ENCODE measurements around the gene KLHL8.

DNA sequence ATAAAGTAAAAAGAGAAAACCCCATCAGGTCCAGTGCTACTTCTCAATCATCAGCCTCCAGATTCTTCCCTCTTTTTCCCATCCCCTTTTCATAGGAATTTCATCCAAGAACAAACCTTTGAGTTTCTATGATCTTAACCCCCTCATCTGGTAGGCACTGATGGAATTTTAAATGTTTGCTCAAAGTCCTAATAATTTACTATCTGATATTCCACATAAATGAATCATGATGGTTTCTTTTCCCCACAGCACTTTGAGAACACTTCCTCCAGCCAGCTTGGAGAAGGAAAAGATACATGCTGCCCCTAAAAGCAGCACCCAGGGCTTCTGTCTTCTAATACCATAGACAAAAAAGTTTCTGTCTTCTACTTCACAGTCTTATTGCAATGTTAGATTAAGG is 19.4 kb upstream of the KLHL8 start:
- TF ChIP-seq, protein P1, sequence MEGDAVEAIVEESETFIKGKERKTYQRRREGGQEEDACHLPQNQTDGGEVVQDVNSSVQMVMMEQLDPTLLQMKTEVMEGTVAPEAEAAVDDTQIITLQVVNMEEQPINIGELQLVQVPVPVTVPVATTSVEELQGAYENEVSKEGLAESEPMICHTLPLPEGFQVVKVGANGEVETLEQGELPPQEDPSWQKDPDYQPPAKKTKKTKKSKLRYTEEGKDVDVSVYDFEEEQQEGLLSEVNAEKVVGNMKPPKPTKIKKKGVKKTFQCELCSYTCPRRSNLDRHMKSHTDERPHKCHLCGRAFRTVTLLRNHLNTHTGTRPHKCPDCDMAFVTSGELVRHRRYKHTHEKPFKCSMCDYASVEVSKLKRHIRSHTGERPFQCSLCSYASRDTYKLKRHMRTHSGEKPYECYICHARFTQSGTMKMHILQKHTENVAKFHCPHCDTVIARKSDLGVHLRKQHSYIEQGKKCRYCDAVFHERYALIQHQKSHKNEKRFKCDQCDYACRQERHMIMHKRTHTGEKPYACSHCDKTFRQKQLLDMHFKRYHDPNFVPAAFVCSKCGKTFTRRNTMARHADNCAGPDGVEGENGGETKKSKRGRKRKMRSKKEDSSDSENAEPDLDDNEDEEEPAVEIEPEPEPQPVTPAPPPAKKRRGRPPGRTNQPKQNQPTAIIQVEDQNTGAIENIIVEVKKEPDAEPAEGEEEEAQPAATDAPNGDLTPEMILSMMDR (IDR thresholded peaks at IDR 0.05; ENCODE audit: poor library complexity, severe bottlenecking), result no peak
- no peak for TF ChIP-seq POLR2AphosphoS5 (IDR thresholded peaks at IDR 0.05)
- no peak for TF ChIP-seq TAF1 (IDR thresholded peaks at IDR 0.05; ENCODE audit: low read depth)
- TF ChIP-seq EZH2 (IDR thresholded peaks at IDR 0.05; ENCODE audit: borderline replicate concordance, insufficient read depth, low read length, poor library complexity, severe bottlenecking), result no peak
- TF ChIP-seq EP300 (conservative IDR thresholded peaks at IDR 0.05; ENCODE audit: poor library complexity, severe bottlenecking), result no peak

Measured in neural cell (in vitro differentiated cells).